Keratinocyte (primary cell): ENCODE data around the gene PEX11A.

Experiments used
- EZH2 ChIP-seq: IDR thresholded peaks from one replicate; pipeline ENCODE4 v1.6.1; 2012; ENCODE audit warnings: inconsistent platforms, mild to moderate bottlenecking, low read length, moderate library complexity
- TF ChIP-seq, protein P1 (sequence below), 3 experiments: IDR thresholded peaks in 1 of 3; conservative IDR thresholded peaks in 1 of 3; optimal IDR thresholded peaks in 1 of 3; 2 replicates in 2 of 3; 3 replicates in 1 of 3; pipeline versions ENCODE3 to v1.5.1; 2011; ENCODE audit warnings: low read length in 3 of 3, mild to moderate bottlenecking in 3 of 3, moderate library complexity in 2 of 3, control low read depth in 1 of 3, inconsistent platforms in 1 of 3; ENCODE audit not compliant: insufficient read depth in 2 of 3; ENCODE audit errors: extremely low read depth in 1 of 3

DNA sequence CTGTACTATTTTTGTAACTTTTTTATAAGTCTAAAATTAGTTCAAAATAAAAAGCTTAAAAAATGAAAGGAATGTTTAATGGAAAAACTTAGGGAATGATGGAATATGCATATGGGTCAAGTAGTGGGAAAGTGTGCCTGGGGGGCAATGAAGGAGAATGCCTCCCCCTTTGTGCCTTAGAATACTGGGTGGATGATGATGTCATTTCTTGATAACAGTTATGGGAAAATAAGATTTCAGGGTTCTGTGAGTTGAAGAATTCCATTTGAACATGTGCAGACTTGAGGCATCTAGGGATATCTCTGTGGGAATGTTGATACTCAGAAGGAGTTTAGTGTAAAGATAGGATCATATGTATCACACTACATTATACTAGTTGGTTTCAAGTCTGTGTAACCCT is 13.9 kb upstream of the PEX11A start:
- TF ChIP-seq, protein P1, sequence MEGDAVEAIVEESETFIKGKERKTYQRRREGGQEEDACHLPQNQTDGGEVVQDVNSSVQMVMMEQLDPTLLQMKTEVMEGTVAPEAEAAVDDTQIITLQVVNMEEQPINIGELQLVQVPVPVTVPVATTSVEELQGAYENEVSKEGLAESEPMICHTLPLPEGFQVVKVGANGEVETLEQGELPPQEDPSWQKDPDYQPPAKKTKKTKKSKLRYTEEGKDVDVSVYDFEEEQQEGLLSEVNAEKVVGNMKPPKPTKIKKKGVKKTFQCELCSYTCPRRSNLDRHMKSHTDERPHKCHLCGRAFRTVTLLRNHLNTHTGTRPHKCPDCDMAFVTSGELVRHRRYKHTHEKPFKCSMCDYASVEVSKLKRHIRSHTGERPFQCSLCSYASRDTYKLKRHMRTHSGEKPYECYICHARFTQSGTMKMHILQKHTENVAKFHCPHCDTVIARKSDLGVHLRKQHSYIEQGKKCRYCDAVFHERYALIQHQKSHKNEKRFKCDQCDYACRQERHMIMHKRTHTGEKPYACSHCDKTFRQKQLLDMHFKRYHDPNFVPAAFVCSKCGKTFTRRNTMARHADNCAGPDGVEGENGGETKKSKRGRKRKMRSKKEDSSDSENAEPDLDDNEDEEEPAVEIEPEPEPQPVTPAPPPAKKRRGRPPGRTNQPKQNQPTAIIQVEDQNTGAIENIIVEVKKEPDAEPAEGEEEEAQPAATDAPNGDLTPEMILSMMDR (optimal IDR thresholded peaks at IDR 0.05 in 1 of 3, IDR thresholded peaks at IDR 0.05 in 1 of 3, conservative IDR thresholded peaks at IDR 0.05 in 1 of 3; ENCODE audit: extremely low read depth in 1 of 3, insufficient read depth in 2 of 3, low read length in 3 of 3) = no peak
- TF ChIP-seq EZH2 = no peak
